ENCODE data around the gene PPP1R26.

Gene PPP1R26

GRCh38 chr9:135471791-135472640 is 7.6 kb upstream of the PPP1R26 start:
- TF ChIP-seq CTCF (conservative IDR thresholded peaks at IDR 0.05; ENCODE audit: control insufficient read depth, insufficient read depth, low read depth, low read length), result no peak
- no peak for DNase-seq (ENCODE audit: low read depth)
- H3K4me3 ChIP-seq (ENCODE audit: control insufficient read depth, low read depth, low read length), result no peak overlapping the region

GRCh38 chr9:135473972-135474543 is 5.5 kb upstream of the PPP1R26 start:
- no peak overlapping the region for H3K4me3 ChIP-seq (ENCODE audit: control insufficient read depth, low read depth, low read length)
- no peak for DNase-seq (ENCODE audit: low read depth)
- no peak for TF ChIP-seq CTCF (conservative IDR thresholded peaks at IDR 0.05; ENCODE audit: control insufficient read depth, insufficient read depth, low read depth, low read length)

- DNase-seq (ENCODE audit: low read depth), result no peak
- no peak overlapping the region for H3K4me3 ChIP-seq (ENCODE audit: control insufficient read depth, low read depth, low read length)
Measured at GRCh38 chr9:135474915-135475314, 4.7 kb upstream of the PPP1R26 start.

GRCh38 chr9:135476561-135477355 is 2.8 kb upstream of the PPP1R26 start:
- TF ChIP-seq CTCF (conservative IDR thresholded peaks at IDR 0.05; ENCODE audit: control insufficient read depth, insufficient read depth, low read depth, low read length), result no peak
- H3K4me3 ChIP-seq (ENCODE audit: control insufficient read depth, low read depth, low read length), result no peak overlapping the region
- DNase-seq (ENCODE audit: low read depth), result no peak

More at GRCh38 chr9:135474915-135475314, 4.7 kb upstream of the PPP1R26 start:
- TF ChIP-seq CTCF (conservative IDR thresholded peaks at IDR 0.05; ENCODE audit: control insufficient read depth, insufficient read depth, low read depth, low read length), result peak; percentile 12

GRCh38 chr9:135478191-135478590 is 1.4 kb upstream of the PPP1R26 start:
- no peak for DNase-seq (ENCODE audit: low read depth)
- no peak for TF ChIP-seq CTCF (conservative IDR thresholded peaks at IDR 0.05; ENCODE audit: control insufficient read depth, insufficient read depth, low read depth, low read length)
- H3K4me3 ChIP-seq (ENCODE audit: control insufficient read depth, low read depth, low read length), result no peak overlapping the region

GRCh38 chr9:135478829-135479468 is 633 bp upstream of the PPP1R26 start:
- peak; percentile 11 for DNase-seq (ENCODE audit: low read depth)
- H3K4me3 ChIP-seq (ENCODE audit: control insufficient read depth, low read depth, low read length), result peak overlapping the region; percentile 3

More at GRCh38 chr9:135478829-135479468, 633 bp upstream of the PPP1R26 start:
- no peak for TF ChIP-seq CTCF (conservative IDR thresholded peaks at IDR 0.05; ENCODE audit: control insufficient read depth, insufficient read depth, low read depth, low read length)
